PC-3 (cell line): ENCODE measurements around the gene NR3C1.

Source experiments
- EZH2 ChIP-seq: fragments of 300-600 bp; sonication (generic); IDR thresholded peaks from one replicate; pipeline ENCODE4 v1.6.1; 2017; ENCODE audit warnings: antibody characterized with exemption, mild to moderate bottlenecking, low read length; ENCODE audit not compliant: unreplicated experiment
- TF ChIP-seq, protein P1 (sequence below): fragments of 300-600 bp; sonication (generic); conservative IDR thresholded peaks from 2 replicates; pipeline ENCODE4 v1.5.1; 2017; ENCODE audit warnings: antibody characterized with exemption, low read depth, mild to moderate bottlenecking, low read length

DNA sequence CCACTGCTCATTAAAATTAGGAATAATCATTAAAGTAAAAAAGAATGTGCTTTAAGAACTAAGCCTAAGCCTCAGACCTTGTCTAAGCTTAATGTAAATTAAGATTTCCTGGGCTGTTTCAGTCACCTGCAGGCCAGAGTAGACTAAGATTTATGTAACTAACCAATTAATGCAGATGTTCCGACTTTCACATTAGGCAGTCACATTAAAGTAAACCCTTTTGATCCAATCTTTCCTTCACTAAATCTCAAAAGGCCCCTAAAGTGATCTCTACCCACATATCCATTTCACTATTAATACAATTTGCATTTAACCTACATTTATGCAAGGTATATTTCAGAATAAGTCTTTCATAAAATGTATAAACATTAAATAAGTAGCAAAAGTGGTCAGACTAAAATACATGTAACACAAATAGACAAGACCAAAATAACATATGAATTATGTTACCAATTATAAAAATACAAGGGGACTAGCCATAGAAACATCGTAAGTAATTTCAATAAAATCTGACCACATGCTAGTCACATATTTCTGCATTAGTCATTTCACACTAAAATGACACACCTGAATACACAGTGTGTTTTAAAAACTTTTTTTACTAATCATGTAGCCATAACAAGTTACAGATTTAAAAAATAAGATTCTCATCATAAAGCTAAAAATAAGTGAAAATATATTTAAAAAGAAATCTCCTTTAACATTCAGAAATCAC lies 7.7 kb downstream of the NR3C1 start:
- no peak for TF ChIP-seq EZH2
- TF ChIP-seq, protein P1, sequence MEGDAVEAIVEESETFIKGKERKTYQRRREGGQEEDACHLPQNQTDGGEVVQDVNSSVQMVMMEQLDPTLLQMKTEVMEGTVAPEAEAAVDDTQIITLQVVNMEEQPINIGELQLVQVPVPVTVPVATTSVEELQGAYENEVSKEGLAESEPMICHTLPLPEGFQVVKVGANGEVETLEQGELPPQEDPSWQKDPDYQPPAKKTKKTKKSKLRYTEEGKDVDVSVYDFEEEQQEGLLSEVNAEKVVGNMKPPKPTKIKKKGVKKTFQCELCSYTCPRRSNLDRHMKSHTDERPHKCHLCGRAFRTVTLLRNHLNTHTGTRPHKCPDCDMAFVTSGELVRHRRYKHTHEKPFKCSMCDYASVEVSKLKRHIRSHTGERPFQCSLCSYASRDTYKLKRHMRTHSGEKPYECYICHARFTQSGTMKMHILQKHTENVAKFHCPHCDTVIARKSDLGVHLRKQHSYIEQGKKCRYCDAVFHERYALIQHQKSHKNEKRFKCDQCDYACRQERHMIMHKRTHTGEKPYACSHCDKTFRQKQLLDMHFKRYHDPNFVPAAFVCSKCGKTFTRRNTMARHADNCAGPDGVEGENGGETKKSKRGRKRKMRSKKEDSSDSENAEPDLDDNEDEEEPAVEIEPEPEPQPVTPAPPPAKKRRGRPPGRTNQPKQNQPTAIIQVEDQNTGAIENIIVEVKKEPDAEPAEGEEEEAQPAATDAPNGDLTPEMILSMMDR = no peak
